GM21619 (cell line): ENCODE results near the gene IL16.
A peak's percentile ranks its signal among the peaks of the same experiment; 100 is the strongest.
"Not testable (repeated sequence)": the region's sequence is repeated elsewhere in the genome, so short reads cannot be mapped to it uniquely, and the experiment has no call there.

ENCODE experiments used
- ATAC-seq: cut with Tn5 transposase; IDR thresholded peaks from one replicate; pipeline ENCODE4 v1.9.1; 2021; ENCODE audit not compliant: unreplicated experiment

IL16 gene

GRCh38 chr15:81309647-81310450 is 113.2 kb downstream of the IL16 start:
- no peak for ATAC-seq

DNA sequence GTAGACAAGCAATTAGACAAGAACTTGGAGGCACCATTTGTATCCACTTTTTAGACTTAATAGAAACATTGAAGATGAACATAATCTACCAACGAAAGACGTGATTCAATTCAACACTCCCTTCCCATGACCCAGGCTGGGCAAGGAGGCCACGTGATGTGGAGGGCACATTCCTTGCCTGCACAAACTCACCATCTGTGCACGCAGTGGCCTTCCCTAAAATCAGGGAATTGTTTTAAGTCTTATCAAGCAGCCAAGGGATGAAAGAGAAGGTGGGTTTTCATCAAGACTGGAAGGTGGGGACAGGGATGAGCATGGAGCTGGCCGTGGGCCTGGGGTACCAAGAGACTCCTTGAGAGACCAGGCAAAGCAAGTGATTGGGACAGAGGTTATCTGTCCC is 113.8 kb downstream of the IL16 start:
- no peak for ATAC-seq

DNA sequence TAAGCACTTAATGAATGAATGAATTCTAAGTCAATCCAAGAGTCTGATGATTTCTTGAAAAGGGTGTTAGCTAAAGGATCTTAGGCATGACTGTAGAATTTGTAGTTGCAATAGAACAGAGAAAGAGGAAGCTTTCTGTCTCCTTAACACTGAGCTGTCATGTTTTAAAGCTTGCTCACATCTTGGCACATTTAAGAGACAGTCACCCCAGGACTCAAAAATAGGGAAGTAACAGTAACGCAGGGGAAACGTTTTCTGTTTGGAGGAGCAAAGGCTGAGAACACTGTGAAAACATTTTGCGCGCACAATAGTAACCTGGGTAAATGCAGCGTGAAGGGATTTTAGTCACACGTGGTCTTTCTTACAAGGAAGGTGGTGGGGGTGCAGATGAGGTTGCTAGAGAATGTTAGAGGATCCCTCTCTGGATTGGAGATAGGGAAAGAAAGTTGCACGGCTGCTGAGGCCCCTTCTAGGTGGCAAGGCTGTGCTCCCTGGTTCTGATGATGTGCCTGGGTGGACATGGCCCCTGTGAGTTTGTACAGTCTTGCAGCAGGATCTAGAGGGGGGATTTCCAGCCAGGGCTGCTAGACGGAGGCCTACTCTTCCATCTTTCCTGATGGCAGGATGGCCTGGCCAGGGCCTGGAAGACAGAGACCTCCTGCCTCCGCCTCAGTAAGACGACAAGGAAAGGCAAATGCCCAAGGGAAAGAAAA is 115.2 kb downstream of the IL16 start:
- ATAC-seq, result peak; percentile 42

- no peak for ATAC-seq
Observed at GRCh38 chr15:81312790-81313543, 116.3 kb downstream of the IL16 start.

GRCh38 chr15:81313686-81314085 is 117.0 kb downstream of the IL16 start:
- no peak for ATAC-seq

DNA sequence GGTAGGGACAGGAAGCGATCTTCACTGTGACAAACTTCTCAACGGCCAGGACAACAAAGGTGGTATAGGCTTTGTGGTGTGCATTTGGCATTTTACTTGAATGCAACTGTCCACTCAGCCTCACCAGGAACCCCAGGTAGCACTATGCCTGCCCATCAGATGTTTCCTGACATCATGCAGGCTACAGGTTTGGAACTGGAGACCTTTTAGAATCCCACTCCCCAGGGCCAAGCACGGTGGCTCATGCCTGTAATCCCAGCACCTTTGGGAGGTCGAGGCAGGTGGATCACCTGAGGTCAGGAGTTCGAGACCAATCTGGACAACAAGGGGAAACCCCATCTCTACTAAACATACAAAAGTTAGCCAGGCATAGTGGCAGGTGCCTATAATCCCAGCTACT is 117.7 kb downstream of the IL16 start:
- no peak for ATAC-seq

DNA sequence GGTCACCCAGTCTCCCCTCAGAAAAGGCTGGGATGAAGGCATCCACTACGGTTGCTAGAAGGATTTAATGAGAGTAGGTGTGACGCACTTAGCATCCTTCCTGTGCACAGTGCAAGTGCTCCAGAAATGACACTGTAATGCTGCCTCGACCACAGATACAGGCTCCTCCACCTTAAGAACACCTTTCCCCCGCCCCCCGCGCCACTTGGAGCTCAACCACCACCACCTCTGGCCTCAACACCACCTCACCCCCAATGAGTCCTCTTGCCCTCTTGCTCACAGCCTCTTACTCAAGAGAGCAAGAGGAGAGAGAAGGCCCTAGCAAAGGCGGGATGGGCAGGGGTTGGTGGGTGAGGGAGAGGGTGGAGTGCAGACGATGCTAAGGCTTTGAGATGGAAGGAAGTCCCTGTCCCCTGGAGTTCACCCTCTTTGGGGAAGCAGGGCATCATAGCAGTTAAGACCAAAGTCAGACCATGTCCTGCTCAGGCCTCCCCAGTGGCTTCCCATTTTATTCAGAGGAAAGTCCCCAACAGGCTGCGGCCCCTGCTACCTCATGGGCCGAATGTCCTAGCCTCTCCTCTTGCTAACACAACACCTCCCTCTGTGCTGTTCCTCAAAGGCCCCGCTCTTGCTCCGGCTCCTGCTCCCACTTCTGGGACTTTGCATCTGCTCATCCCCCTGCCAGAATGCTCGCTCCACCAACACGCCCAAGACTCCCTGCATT is 118.9 kb downstream of the IL16 start:
- ATAC-seq, result no peak

DNA sequence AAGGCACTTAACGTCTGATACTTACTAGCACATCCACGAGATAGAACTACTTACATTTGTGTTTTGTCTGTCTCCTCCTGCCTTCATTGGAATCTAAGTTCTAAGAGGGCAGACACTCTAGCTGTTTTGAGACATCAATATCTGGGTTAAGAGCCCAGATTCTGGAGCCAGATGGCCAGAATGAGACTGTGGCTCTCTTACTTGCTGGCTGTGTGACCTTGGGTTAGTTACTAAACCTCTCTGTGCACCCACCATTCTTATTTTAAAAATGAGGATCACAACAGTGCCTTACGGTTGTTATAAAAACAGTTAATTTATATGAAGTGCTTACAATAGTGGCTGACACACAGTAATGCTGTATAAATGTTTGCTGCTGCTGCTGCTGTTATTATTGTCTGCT is 119.6 kb downstream of the IL16 start:
- ATAC-seq, result no peak

- ATAC-seq, result no peak
Observed at GRCh38 chr15:81317642-81318017, 121.0 kb downstream of the IL16 start.

DNA sequence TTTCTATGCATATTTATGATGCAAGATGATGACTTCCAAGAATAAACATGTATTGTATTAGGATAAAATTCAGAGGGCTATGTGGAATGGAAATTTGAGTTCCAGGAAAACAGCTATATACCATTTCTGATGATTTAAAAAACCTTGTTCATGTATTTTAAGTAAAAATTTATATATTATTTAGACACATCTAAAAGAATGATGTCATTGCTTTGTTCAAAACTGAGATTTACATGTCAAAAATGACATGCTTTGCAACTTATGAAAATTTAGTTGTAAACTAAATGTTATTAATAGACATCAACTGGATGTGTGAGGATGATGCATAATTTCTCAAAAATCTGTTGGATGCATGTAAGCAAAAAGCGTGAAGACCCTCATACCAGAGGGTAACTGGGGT is 125.0 kb downstream of the IL16 start:
- no peak for ATAC-seq

DNA sequence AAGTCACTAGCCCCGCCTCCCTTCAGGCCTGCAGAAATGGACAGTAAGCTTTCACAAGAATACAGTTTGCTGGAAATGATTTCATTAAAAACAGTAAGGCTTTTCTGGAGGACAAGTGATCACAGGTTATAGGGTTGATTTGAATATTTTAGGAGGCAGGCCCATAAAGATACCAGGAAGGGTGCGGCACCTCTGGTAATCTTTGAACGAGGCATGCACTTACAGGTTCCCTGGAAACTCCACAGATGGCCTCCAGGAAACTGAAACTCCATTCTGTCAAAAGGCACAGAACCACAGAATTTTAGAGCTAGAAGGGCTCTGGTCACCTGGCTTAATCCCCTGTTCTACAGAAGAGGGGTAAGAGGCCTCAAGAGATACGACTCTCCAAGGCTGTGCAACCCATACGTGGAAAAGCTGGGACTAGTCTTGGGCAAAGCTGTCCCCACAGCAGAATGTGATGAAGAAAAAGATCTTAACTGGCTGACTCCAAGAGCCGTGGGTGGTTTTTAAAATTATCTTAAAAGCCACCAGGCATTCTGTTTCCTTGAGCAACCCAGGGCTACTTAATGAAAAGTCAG is 126.1 kb downstream of the IL16 start:
- ATAC-seq, result no peak

- ATAC-seq, result peak; percentile 13
Observed at GRCh38 chr15:81323559-81323943, 126.9 kb downstream of the IL16 start.

- ATAC-seq, result peak; percentile 99
Observed at GRCh38 chr15:81323944-81324881, 127.5 kb downstream of the IL16 start, which contains the start of gene STARD5. Gene STARD5 (minus strand): TSS chr15:81324141. CDS start chr15:81324099, 42 bp downstream.

DNA sequence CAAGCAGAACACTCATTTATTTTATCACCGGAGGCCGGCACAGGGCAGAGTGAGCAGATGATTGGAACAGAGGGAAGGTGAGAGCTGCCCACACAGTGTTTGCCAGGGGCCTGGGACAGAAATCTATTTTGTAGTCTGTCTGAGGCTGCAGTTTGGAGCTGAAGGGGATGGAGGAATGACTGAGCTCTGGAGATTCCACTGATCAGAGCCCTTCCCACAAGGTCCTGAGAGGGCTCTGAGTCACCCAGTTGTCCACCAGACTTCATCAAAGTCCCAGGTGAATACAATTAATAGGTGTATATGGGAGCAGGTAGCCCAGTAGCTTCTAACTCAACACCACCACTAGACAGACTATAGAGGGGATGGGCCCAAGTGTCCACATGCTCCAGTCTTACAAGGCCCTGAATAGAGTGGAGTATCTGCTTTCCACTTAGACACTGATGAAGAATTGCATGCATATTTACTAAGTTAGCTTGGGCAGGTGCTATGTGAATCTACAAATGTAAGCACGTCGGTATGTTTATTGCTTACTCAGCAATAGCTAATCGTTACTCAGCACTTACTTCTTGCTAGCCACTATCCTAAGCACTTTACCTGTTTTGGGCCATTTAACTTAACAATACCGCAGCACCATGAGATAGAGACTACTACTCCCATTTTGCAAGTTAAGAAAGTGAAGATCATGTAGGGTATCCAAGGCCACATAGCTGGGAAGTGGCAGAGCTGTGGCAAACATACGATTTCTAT is 130.0 kb downstream of the IL16 start:
- ATAC-seq, result no peak

GRCh38 chr15:81327516-81327915 is 130.8 kb downstream of the IL16 start:
- ATAC-seq, result no peak

- ATAC-seq, result no peak
Observed at GRCh38 chr15:81329446-81329845, 132.8 kb downstream of the IL16 start.

DNA sequence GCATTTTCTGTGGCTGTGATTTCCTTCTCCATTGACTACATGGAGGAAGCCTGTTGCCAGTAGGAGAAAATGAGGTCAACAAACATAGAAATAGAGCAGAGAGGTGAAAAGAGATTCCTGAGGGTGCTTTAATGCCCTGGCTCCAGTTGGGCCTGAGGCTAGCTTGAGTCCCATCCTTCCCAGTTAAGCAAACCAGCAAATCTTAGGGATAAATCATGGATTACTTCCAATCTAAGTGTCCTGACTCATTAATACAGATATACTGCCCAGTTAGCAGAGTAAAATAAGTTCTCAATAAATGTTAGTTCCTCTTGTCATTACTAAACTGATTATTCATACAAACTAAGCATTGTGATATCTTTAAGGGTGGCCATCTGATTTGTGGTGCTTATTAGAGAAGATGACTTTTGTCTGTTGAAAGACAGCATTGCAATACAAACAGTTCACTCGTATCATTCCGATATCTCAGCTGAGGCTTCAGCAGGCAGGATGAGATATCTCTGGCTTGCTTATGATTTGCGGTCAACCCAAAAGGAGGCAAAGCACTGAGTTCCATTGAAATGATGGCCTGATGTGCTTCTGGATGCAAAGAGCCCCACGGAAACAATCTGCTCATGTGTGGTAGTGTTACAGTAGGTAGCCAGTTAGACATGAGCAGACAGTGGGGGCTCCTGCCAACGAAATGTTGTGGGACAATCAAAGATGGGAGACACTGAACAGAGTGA is 133.8 kb downstream of the IL16 start:
- ATAC-seq, result no peak

DNA sequence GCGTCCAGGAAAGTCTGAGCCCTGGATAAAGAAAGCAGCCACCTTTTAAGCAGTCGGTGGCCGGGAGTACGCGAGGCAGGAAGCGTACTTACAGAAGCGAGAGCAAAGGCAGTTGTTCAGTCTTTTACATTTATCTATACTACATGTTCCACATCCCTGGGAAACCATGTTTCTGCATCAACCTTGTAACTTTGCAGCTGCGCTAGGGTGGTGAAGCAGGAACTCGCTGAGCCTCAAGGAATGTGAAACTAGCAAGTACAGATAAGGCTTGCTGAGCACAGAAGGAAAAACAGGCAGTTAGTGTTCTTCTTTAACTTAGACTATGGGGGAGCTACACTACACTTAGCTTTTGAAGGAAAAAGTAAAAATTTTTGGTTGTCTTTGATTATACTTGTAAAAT is 134.5 kb downstream of the IL16 start:
- not testable (repeated sequence) for ATAC-seq
